ENCODE measurements around the gene HNRNPM. TPM values are rescaled to one million over a fixed set of nuclear protein-coding genes. Genes with fewer than 3 reads are reported as not detected.

Gene HNRNPM
- total RNA-seq, 4 donors from 2014 or later, result 80.4 to 158 (median 111) TPM

DNA sequence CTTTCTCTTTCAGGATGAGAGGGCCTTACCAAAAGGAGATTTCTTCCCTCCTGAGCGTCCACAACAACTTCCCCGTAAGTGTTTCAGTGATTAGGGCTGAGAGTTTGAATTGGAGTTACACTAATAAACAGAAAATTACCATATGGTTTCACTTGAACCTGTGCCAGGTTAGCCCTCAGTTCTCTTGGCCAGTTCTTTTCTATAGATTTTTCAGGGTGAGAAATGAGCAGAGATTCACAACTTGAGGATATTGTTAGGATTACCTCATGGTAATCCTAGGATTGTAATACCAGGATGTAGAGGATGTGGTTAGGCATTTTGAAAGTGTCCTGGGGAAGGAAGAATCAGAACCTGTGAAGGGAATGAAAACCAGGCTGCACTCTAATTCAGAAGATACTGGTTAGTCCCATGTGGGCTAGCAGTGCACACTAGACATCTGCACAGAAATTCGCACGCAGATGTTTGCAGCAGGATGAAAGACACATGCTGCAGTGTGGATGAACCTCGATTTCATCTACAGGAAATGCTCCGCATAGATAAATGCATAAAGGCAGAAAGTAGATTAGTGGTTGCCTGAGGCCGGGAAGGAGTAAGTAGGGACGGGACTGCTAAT is 24.1 kb downstream of the HNRNPM start:
- no peak for ATAC-seq (ENCODE audit: low FRiP score)
- TF ChIP-seq, protein P1, sequence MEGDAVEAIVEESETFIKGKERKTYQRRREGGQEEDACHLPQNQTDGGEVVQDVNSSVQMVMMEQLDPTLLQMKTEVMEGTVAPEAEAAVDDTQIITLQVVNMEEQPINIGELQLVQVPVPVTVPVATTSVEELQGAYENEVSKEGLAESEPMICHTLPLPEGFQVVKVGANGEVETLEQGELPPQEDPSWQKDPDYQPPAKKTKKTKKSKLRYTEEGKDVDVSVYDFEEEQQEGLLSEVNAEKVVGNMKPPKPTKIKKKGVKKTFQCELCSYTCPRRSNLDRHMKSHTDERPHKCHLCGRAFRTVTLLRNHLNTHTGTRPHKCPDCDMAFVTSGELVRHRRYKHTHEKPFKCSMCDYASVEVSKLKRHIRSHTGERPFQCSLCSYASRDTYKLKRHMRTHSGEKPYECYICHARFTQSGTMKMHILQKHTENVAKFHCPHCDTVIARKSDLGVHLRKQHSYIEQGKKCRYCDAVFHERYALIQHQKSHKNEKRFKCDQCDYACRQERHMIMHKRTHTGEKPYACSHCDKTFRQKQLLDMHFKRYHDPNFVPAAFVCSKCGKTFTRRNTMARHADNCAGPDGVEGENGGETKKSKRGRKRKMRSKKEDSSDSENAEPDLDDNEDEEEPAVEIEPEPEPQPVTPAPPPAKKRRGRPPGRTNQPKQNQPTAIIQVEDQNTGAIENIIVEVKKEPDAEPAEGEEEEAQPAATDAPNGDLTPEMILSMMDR (IDR thresholded peaks at IDR 0.05), result no peak
- no peak for DNase-seq (ENCODE audit: low spot score)

DNA sequence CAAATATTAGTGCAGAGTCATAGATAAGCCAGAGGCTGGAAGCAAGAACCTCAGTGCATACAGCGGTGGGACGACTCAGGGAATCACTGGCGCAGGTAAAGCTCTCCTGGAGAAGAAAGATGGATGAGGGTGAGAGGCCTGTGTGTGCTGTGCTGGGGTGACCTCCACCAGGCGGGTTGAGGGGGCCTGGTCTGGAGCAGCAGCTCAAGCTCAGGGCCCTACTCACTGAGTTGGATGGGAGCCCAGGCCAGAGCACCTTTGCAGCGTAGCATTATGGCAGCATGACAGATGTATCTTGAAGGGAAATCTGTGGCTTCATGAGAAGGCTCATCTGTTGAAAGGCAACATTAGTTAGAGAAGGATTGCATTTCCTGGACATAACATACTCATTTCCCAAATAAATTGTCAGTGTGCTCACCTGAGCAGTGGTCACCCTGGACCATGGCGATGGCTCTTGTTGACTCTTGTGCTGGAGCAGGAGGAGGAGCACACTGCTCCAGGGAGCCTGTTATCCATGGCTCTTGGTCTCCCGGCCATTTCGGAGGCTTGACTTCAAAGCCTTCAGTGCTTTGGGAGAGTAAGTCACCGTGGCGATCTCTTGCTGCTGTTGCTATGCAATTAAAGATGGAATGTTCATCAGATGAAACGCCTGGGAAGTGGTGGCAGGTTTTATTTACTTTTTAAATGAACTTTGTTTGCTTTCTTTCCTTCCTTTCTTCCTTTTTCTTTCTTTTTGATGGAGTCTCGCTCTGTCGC is 25.0 kb downstream of the HNRNPM start:
- no peak for DNase-seq (ENCODE audit: low spot score)
- TF ChIP-seq, protein P1 (IDR thresholded peaks at IDR 0.05), result no peak
- ATAC-seq (ENCODE audit: low FRiP score), result no peak

DNA sequence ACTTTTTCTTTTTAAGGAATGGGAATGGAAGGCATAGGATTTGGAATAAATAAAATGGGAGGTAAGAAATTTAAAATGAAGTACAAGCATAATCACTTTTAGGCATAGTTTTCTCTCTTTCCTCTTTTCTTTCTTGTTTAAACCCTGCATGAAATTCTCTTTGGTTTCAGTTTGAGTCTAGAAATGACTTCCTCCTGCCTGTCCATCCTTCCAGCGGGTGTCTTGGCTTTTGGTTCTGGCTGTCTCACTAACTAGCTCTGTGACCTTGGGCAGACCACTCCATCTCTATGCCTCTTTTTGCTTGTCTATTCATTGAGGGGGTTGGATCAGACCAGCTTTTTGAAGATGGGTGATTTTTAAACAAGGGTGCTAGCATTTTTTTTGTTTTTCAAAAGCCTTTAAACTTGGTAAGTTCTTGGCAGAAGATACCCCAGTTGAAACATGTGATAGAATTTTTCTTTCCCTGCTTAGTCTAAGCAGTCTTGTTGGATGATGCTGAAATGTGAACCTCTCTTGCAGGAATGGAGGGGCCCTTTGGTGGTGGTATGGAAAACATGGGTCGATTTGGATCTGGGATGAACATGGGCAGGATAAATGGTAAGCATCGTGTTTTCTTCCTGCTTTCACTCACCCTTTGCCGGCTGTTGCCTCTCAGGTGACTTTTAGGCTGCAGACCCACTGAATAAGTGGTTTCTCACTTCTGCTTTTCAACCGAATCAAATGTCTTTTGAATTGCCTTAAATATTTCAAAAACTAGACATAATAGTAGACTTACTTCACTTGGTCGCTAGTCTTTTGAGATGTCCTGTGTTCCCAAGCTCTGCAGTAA is 29.1 kb downstream of the HNRNPM start:
- DNase-seq (ENCODE audit: low spot score) (no peak), ATAC-seq (ENCODE audit: low FRiP score) (no peak)
- TF ChIP-seq, protein P1 (IDR thresholded peaks at IDR 0.05), result no peak

DNA sequence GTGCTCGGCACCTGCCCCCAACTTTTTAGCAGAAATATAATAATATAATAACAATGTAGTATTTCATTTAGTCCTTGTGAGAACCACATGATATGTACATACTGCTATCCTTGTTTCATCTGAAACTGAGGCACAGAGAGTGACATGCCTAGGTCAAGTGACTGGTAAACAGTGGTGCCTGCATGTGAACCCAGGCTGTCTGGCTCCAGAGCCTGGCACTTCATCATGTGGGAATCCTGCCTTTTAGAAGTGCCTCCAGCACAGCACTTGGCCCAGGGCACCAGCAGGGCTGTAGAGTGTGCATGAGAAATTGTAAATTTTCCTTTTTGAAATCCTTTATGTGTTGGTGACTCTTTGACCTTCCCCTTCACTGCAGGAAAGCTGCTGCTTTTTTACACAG is 30.2 kb downstream of the HNRNPM start:
- DNase-seq (ENCODE audit: low spot score), result no peak
- no peak for ATAC-seq (ENCODE audit: low FRiP score)
- TF ChIP-seq, protein P1 (IDR thresholded peaks at IDR 0.05), result no peak

DNA sequence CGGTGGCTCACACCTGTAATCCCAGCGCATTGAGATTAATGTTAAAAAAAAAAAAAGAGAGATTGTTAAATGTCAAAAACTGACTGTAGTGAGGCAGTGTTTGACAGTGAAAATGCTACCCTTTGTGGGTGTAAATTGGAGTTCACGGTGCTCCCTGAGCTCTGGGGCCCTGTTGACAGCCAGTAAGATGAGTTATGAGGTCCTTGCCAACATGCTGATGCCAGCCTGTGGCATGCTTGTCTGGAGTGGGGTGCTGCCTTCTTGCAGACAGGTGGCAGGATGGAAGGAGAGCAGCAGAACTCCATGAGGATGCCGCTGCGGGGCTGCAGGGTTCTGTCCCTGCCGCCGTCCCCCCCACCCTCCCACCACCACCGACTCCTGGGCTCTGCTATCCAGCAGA is 31.7 kb downstream of the HNRNPM start:
- ATAC-seq (ENCODE audit: low FRiP score) (no peak), DNase-seq (ENCODE audit: low spot score) (no peak)
- TF ChIP-seq, protein P1 (IDR thresholded peaks at IDR 0.05), result no peak

DNA sequence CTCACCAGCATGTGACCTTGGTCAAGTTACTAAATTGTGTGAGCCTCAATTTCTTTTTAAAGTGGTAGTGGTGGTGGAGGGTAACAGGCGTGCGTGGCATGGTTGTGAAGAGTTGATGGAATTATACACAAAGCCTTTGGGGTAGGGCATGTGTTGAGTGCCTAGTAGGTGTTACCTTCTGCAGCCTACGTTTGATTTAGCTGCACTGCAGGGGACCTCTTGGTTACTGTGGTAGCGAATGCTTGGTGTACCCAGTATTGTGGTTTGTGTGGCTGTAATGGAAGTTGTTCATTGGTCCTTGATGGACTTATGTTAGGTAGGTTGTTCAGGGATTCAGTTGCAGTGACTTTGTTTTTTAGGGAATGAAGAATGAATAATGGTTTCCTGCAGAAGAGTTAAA is 33.1 kb downstream of the HNRNPM start:
- DNase-seq (ENCODE audit: low spot score) (no peak), ATAC-seq (ENCODE audit: low FRiP score) (no peak)
- TF ChIP-seq, protein P1 (IDR thresholded peaks at IDR 0.05), result no peak
